HG03097 (cell line): ENCODE results near the gene HOMER2.

Experiments
- ATAC-seq: cut with Tn5 transposase; IDR thresholded peaks from one replicate; pipeline ENCODE4 v1.9.1; 2021; ENCODE audit not compliant: unreplicated experiment, low FRiP score

HOMER2 gene

DNA sequence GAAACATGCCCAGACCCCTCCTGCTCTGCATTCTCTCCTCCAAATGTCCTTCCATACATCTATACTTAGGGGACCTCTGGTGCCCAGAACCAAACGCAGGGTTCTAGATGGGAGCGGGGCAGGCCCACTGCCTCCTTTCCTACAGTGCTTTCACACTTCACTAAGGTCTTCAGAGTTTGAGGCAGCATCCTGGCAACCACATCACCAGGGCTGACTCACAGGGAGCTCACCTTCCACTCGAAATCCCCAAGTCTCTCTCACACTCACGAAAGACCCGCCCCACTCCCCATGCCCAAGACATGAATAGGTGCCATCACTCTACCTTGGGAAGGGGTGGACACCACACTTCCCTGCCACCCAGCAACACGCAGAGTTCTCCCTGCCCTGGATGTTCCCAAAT lies 18.9 kb downstream of the HOMER2 start:
- no peak for ATAC-seq

DNA sequence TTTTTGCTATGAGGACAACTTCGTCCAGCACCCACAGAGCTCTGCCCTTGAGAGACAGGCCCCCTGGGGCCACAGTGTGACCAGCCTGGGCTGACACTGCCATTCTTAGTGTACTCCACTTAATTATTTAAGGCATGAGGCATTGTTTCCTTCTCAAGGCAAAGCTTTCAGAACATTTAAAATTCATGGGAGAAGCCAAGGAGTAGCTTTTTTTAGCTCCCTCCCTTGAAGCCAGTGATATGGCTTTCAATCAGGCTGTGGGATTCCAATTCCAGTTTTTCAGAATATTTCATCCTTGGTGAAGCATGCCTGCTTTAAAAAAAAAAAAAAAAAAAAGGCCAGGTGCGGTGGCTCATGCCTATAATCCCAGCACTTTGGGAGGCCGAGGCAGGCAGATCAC lies 21.3 kb downstream of the HOMER2 start:
- ATAC-seq, result no peak

DNA sequence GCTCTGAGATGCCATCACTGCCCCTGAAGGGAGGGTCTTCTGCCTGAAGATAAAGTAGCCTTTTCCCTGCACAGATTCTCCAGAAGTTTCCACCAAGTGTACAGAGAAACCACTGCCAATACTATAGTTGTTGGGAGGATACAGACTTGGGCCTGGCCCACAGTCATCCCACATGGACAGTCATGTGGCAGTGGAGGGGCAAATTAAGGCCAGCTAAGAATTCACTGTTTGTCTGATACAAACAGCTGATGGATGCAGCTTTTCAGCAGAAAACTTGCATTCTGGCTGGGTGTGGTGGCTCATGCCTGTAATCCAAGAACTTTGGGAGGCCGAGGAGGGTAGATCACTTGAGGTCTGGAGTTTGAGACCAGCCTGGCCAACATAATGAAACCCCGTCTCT lies 22.1 kb downstream of the HOMER2 start:
- ATAC-seq, result no peak

DNA sequence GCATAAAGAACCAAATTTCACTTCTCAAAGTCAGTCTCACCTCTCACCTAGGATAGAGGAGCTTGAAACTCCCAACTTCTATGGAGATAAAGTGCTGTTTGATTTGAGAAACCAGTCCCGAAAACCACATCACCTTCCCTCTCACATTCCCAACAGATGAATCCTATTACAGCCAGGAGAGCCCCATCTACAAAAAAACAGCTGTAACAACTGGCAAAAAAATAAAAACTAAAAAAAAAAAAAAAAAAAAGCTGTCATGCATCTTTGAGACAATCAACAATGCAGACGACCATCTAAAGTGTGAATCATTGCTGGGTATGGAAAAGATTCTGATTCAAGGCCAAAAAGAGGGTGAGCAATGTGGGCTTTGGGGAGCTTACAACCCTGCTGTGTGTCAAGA lies 23.8 kb downstream of the HOMER2 start:
- ATAC-seq, result no peak

DNA sequence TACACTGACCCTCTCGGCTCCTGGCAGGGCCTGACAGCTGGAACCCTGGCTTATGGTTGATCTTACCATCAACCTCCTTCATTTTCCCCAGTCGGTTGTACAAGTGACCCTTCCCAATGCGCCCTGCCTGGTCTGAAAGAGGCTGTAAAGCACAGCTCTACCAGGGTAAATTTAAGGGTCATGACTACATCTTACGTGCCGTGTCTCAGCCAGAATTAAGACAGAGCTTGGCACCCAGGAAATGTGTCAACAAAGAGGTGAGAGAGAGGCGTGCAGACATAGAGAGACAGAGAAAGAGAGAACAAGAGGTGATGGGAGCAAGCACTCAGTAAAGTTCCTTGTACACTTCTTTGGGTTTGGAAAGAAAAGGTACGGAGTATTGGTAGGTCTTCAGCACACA lies 28.8 kb downstream of the HOMER2 start:
- no peak for ATAC-seq

DNA sequence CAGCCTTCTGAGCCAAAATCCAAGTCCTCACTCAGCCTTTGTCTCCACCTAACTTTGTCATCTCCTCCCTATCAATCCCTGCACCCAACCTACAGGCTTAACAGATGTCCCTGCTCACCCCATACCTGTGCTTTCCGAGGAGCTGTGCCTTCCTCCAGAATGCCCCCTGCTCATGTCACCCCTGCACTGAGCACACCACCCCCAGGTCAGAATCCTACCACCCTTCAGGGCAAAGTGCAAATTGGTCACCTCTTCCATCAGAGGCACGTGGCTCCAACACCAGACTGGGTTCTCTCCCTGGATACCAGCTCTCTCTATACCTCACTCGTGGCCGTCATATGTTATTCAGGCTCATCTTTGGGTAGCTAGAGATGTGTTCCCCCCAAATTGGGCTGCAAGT lies 29.8 kb downstream of the HOMER2 start:
- ATAC-seq, result no peak

DNA sequence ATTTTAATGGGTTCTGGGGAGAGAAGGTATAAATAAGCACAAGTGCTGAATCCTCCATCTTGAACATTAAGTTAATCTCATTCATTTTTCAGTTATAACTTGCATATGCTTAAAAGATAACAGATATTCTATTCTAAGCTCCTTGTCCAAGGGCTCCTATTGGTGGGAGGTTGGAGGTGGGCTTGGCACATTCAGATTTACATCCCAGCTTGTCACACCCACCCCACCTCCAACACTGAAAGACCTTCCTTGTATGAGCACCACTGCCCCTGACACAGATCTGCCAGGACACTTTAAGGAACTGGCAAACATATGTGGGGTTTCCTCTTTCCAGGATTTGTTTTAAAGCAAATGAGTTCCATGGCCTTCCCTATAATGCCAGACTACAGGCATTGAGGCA lies 30.6 kb downstream of the HOMER2 start:
- no peak for ATAC-seq

DNA sequence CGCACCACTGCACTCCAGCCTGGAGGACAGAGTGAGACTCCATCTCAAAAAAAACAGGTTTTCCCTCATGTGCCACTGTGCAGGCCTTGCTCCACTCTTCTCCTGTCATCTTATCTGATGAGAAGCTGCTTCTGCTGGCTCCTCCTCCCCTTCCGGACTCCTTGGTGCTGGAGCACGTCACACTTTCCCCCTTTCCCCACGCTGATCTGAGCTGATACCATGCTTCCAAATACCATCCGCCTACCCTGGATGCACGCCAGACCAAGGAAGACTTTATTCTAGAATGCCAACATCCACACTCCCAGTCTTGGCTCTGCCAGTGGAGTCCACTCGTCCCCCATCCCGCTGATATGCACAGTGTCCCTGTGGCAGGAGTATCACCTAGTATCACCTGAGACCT lies 31.3 kb downstream of the HOMER2 start:
- no peak for ATAC-seq

DNA sequence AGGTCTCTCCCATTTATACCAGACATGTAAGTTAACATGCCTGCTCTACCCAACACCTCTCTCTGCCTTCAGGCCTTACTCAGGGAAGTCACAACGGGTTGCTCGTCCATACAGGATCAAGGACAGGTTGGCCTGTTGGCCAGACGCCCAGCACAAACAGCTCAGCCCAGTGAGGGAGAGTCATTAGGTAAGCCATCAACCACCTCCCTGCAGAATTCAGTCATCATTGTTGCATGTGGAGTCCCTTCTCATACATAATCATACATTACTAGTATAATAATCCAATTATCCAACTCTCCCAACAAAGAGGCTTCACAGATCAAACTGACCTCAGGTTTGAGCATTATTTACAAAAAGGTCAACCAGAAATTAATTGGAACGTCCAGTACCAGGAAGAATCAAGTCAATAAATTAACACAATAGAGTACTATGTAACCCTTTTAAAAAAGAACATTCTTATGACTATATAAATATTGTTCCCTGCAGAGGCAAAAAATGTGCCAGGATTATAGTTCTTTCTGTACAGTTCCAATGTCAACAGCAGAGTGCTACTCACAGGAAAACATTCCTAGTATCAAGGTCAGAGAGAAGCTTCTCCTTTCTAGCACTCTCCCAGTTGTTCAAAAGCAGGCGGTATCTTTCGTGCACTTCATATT lies 33.2 kb downstream of the HOMER2 start:
- ATAC-seq, result no peak

DNA sequence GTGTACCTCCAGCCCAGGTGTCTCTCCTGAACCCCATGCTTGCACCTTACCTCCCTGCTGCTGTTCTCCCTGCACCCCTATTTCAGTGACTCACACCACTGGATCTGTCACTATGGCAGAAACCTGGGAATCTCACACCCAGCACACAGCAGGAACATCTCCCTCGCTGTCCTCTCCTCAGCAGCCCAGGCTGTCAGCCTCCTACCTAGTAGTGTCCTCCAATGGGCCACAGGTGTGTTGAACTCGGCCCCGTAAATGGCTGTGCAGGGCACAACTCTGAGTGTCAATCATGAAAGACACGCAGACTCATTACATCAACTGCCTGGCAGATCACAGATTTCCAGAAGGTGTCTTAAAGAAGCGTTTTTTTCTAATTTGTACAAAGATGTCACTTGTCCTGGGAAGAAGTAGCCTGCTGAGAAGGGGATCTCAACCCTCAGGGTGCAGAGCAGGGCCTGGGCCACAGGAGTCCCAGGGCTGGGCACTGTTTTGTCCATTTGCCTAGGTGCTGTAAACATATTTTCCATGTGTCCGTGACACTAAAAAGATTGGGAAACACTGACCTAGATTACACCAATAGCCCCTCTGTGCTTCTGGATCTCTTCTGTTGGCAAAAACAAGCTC lies 33.8 kb downstream of the HOMER2 start:
- ATAC-seq, result no peak

DNA sequence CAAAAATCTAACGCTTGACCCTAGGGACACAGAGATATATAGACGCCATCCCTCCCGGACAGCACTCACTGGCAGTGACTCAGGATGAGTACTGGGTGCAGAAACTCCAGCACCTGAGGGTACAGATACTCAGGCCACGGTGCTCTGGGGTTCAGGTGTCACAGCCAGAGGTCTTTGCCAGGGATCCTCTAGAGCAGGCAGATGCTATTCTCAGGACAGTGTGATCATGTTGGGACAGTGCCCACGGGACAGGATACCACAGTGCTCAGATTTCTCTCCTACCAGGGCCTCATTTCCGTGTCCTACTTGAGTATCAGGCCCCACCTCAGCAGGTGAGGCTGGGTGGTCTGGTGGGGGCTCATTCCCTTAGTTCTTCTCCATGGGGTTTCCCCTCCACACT lies 34.4 kb downstream of the HOMER2 start:
- no peak for ATAC-seq

DNA sequence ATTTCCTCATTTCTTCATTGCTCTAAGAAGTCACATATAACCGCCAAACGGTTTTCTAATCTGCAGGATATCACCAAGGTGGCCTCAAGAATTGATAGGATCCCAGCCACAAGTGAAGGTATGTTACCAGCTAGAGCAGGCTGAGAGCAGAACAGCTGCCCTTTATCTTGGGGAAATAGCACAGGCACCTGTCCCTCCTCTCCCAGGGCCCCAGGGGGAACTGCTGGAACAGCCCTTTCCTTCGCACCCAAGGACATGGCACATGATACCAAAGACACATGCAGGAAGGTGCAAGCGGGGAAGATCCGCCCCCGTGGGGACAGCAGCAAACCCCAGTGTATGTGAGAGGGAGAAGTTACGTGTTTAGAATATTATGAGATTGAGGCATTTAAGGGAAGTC lies 35.3 kb downstream of the HOMER2 start:
- ATAC-seq, result no peak

DNA sequence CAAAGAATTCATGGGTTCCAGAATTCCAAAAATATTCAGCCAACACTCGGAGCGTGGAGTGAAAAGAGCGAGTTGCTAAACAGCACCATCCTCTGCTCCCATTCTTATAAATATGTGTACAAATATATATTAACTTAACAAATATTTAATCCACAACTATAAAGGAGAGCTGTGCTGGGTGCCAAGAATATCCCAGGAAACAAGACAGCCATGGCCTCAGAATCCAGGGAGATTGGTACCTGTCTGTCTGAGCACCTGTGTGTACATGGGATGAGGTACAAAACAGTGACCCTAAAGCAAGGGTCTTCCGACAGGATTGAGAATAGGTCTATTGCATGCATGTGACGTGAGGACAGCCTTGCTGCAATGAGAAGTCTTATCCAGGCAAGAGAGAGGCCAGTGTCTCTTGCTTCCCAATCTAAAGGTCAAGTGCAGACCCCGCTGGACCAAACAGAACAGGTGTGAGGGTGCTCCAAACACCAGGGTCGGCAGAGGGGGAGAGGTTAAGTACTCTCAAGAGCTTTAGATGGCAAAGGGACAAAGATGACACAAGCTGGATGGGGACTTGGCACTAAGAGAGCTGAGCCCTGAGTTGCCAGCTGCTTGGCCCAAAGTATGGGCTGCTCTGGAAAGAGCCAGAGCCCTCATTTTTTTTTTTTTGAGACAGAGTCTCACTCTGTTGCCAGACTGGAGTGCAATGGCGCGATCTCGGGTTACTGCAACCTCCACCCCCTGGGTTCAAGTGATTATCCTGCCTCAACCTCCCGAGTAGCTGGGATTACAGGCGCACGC lies 36.2 kb downstream of the HOMER2 start:
- ATAC-seq, result no peak

DNA sequence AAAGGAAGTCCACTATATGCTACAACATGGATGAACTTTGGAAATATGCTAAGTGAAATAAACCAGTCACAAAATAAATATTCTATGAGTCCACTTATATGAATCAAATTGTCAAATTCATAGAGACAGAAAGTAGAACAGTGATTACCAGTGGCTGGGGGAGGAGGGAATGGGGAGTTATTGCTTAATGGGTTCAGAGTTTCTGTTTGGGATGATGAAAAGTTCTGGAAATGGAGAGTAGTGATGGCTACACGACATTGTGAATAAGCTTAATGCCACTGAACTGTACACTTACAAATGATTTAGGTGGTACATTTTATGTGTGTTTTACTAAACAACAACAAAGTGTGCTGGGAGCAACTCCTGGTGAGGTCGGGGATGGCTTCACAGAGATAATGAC lies 38.1 kb downstream of the HOMER2 start:
- ATAC-seq, result no peak

DNA sequence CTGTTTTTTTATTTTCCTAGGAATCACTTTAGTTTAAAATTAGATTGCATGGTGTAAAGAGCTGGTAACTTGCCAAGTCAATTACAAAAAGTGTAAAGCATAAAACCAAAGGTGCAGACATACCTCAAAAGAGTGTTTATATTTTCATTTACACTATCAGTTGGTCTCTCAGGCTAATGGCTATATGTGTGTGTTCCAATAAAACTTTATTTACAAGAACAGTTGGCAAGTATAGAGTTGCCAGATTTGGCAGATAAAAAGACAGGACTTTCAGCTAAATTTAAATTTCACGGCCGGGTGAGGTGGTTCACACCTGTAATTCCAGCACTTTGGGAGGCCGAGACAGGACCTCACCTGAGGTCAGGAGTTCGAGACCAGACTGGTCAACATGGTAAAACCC lies 41.1 kb downstream of the HOMER2 start:
- ATAC-seq, result no peak

DNA sequence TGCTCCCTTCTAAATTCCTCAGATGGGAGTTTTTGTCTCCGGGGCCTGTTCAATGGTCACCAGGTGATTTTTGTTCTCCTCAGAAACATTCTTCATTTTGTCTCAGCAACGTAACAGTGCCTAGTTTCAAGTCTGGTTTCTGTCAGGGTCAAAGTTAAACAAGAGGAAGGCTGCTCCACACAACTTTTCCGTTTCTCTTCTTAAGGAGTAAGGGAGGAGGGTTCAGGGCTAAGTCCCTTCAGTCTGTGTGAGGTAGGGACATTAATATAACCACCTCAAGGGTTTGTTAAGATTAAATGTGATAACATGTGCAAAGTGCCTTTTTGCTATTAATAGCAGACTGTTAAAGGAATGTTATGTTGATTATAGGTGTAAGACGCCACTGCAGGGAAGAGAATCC lies 41.8 kb downstream of the HOMER2 start:
- ATAC-seq, result no peak

DNA sequence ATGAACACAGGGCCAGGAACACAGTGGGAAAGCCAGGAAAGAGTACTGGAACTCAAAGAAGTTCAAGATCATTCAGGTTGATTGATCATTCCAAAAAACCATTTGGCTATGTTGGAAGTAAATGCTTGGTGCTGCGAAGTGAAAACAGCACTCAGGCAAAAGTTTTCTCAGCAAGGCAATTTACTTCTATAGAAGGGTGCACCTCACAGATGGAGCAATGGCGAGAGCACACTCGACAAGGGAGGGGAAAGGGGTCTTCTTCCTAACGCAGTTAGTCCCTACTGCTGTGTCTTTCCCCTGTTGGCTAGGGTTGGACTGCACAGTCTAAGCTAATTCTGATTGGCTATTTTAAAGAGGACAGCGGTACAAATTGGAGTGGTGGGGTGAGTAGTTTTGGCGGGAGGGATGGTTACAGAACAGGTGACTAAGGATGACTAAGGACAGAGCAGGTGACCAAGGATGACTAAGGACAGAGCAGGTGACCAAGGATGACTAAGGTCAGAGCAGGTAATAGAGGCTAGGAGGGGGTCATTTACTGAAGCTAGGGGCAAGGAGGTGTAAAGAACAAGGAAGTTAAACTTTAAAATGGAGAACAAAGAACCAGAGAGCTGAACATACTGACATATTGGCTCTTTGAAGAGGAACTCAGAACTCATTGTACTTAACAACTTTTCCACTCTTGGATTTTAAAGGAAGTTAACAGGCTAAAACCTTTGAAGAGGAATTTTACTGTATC lies 43.3 kb downstream of the HOMER2 start:
- ATAC-seq, result no peak

DNA sequence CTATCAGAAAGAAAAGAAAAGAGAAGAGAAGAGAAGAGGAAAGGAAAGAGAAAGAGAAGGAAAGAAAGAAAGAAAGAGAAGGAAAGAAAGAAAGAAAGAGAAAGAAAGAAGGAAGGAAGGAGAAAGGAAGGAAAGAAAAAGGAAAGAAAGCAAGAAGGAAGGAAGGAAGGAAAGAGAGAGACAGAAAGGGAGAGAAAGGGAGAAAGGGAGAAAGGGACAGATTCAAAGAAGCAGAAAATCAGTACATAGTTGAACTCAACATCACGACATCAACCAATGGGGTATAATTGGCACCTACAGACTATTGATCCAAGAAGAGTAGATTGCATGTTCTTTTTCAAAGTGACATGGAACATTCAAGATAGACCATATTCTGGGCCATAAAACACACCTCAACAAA lies 45.2 kb downstream of the HOMER2 start:
- no peak for ATAC-seq

DNA sequence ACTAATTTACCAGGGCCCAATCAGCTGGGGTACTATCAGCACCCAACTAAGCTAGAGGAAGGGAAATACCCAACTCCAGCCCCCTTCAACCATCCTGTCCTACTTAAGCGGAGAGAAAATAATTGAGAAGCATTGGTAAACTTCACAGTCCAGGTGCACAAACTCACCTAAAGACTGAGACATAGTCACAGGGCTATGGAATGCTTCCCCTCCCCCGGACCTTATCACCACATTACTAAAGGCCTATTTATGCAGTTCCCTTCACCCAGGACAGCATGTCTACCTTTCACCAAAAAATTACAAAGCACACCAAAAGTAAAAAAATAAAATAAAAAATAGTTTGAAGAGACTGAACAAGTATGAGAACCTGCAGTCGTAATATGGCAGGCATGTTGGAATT lies 47.9 kb downstream of the HOMER2 start:
- no peak for ATAC-seq

DNA sequence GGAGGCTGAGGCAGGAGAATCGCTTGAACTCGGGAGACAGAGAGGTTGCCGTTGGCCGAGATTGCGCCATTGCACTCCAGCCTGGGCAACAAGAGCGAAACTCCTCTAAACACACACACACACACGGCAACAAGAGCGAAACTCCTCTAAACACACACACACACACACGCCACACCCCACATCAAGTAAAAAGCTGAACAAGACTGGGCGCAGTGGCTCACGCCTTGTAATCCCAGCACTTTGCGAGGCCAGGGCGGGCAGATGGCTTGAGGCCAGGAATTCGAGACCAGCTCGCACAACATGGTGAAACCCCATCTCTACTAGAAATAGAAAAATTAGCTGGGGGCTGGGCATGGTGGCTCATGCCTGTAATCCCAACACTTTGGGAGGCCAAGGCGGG lies 49.0 kb downstream of the HOMER2 start:
- ATAC-seq, result no peak

DNA sequence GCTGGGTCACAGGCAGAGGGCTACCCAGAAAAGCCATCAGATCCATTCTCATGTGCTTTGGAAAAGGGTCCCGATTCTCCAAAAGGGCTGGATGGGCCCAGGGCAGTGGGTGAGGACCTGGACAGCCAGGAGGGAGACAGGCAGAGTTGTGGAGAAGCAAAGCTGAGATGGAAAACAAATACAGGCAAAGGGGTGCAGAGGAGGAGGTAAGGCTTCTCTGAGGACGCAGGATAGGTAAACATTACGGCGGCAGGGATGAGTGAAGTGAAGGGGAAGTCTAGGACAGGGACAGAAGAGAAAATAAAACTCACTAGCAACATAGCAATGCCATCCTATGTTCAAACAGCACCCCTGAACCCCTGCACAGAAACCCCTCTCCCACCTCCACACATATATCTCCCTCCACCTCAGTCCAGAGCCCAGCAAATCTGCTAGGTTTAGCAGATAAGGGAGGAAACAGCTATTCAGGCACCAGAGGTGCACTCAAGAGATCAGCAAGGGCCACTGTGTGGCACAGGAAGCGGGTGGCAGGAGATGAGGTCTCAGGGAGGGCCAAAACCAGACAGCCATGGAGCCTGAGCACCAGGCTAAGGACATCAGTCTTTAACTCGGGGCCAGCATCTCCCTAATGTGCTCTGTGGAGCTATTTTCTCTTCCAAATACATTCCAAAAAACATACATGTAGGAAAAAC lies 51.3 kb downstream of the HOMER2 start:
- no peak for ATAC-seq
